CMK (cell line): ENCODE results near the gene GRAMD2B.

ENCODE experiments used
- DNase-seq: peaks from one replicate; pipeline ENCODE4 v3.0.0-alpha.2; 2010; ENCODE audit warnings: low read depth

The GRAMD2B gene

GRCh38 chr5:126536874-126537273 is 113.7 kb downstream of the GRAMD2B start:
- no peak for DNase-seq

GRCh38 chr5:126538579-126538978 is 115.4 kb downstream of the GRAMD2B start:
- no peak for DNase-seq

- no peak for DNase-seq
Observed at GRCh38 chr5:126540631-126541030, 117.4 kb downstream of the GRAMD2B start.

- no peak for DNase-seq
Observed at GRCh38 chr5:126542441-126542840, 119.2 kb downstream of the GRAMD2B start.

- no peak for DNase-seq
Observed at GRCh38 chr5:126543009-126543408, 119.8 kb downstream of the GRAMD2B start.

GRCh38 chr5:126543660-126544059 is 120.5 kb downstream of the GRAMD2B start:
- no peak for DNase-seq
